Choroid plexus epithelial cell (primary cell): Measurements from ENCODE around the gene KCNK7.

Experiments used
- DNase-seq: peaks from one replicate; pipeline ENCODE4 v3.0.0-alpha.2; 2010; ENCODE audit warnings: low read depth
- H3K4me3 ChIP-seq: 2 replicates; pipeline ENCODE4 v1.5.1; 2011; ENCODE audit warnings: low read depth, mild to moderate bottlenecking, control low read depth, low read length, moderate library complexity
- TF ChIP-seq, protein P1 (sequence below): conservative IDR thresholded peaks from 2 replicates; pipeline ENCODE4 v1.5.1; 2011; ENCODE audit warnings: low read depth, mild to moderate bottlenecking, control low read depth, inconsistent platforms, low read length, moderate library complexity

Gene KCNK7

DNA sequence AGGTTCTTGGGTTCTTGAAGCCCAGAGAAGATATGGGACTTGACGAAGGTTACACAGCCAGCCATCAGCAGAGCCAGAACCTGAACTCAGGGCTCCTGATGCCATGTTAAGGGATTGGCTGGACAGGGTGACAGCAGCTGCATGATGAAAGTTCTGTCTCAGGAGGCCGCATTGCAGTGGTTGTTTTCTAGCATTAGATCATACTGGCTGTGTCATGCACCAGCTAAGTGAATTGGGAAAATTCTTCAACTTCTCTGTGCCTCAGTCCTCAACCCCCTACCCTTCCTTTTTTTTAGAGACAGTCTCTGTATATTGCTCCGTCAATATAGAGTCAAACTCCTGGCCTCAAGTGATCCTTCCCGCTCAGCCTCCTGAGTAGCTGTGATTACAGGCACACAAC lies 32.0 kb downstream of the KCNK7 start:
- no peak for DNase-seq
- no peak overlapping the region for H3K4me3 ChIP-seq
- TF ChIP-seq, protein P1, sequence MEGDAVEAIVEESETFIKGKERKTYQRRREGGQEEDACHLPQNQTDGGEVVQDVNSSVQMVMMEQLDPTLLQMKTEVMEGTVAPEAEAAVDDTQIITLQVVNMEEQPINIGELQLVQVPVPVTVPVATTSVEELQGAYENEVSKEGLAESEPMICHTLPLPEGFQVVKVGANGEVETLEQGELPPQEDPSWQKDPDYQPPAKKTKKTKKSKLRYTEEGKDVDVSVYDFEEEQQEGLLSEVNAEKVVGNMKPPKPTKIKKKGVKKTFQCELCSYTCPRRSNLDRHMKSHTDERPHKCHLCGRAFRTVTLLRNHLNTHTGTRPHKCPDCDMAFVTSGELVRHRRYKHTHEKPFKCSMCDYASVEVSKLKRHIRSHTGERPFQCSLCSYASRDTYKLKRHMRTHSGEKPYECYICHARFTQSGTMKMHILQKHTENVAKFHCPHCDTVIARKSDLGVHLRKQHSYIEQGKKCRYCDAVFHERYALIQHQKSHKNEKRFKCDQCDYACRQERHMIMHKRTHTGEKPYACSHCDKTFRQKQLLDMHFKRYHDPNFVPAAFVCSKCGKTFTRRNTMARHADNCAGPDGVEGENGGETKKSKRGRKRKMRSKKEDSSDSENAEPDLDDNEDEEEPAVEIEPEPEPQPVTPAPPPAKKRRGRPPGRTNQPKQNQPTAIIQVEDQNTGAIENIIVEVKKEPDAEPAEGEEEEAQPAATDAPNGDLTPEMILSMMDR: no peak

DNA sequence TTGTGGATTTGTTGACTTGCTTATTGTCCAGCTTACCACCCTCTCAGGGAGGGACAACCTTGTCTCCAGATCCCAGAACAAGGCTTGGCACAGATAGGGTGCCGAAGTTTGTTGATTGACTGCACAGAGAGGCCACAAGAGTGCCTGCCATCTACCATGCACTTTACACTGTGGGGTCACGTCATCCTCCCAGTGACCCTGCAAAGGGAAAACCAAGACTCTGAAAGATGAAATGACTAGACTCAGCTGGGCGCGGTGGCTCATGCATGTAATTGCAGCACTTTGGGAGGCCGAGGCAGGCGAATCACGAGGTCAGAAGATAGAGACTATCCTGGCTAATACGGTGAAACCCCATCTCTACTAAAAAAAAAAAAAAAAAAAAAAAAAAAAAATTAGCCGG lies 32.8 kb downstream of the KCNK7 start:
- H3K4me3 ChIP-seq: no peak overlapping the region
- TF ChIP-seq, protein P1: no peak
- no peak for DNase-seq

DNA sequence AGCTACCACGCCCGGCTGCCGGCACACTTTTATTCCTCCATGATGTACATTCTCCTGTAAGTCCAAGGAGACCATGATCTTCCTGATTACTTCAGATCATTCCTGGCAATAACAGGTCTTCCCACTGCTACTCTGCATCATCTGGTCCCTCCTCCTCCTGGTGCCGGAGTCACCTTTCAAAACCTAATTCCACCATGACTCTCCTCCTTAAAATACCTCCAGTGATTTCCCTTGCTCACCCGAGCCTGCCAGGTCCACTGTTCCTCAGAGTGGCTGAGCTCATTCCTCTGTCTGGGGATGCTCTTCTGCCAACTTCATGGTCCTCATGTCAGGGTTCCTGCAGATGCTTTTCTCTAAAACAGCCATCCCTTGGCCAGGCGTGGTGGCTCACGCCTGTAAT lies 33.6 kb downstream of the KCNK7 start:
- DNase-seq: no peak
- TF ChIP-seq, protein P1: no peak

DNA sequence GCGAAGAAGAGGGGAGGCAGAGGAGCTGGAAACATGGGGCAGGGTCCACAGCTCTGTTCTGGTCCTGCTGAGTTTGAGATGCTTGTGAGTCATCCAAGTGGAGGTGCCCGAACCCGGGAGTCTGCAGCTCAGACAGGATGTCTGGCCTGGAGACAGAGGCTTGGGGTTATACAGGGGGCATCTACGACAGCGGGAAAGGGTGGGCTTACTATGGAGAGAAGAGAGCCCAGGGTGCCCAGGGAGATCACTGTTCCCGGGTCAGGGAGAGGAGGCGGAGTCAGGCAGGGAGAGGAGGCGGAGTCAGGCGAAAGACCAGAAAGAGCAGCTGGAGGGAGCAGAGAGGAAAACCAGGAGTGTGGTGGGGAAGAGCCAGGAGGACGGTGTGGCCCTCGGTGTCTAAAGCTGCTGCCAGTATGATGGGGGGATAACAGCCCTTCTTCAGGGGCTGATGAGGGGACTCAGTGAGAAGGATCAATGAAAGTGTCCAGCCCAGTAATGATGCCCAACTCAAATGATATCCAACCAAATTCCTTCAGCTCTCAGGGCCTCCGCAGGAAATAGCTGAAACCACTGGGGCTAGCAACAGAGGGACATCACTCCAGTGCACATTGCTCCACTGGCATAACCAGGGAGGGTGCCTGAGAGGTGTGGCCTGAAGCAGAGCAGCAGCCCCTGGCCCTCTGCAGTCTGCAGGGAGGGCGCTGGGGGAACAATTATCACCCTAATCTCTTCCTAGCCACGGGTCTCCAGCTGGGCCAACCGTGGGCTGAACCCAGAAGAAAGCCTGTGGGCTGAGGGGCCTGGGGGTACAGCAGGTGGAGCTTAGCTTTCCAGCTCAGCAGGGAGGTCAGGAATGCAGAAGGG lies 34.8 kb downstream of the KCNK7 start:
- TF ChIP-seq, protein P1: no peak
- H3K4me3 ChIP-seq: no peak overlapping the region
- peak; percentile 79 for DNase-seq

More for the DNA sequence above, 33.6 kb downstream of the KCNK7 start:
- H3K4me3 ChIP-seq: no peak overlapping the region

DNA sequence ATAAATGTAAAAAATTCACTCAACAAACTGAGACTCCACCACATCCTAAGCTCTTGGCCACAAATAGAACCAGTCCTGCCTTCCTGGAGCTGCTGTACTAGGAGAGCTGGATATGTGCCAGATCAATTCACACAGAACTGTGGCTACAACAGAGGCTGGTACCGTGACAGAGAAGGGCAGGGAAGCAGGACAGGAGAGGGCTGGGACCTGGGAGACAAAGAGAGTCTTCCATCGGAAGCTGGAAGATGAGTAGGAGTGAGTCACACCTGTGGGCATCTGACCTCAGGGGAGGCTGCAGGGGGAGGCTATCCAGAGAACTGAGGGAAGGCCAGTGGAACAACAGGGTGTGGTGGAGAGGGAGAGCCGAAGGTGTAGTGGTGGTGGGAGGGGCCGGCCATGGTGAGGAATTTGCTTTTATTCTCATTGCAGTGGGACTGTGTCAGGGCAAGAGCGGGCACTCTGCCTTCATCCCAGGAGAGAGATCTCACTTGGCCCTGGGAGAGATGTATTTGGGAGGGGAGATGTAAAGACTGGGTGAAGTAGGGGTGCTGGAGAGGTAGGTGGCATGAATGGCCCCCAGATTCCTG lies 35.6 kb downstream of the KCNK7 start:
- H3K4me3 ChIP-seq: no peak overlapping the region
- DNase-seq: peak; percentile 63
- TF ChIP-seq, protein P1: no peak

DNA sequence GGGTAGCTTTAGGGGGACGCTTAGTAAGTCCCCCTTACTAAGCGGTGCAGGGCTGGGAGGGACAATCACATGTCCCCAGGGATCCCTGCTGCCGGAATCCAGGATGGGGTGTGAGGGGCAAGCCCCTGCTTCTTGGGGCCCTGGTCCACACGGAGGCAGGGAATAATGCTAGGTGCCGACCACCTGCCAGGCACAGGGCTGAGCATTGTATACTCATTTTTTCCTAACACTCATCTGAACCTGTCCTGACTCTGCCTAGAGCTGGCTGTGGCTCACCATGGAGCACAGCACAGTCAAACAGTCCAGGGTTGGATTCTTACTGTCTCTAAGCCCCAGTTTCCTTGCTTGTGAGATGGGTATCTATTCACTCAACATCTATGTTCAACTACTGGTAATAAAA lies 36.1 kb downstream of the KCNK7 start:
- TF ChIP-seq, protein P1: no peak
- DNase-seq: peak; percentile 59
- H3K4me3 ChIP-seq: no peak overlapping the region

DNA sequence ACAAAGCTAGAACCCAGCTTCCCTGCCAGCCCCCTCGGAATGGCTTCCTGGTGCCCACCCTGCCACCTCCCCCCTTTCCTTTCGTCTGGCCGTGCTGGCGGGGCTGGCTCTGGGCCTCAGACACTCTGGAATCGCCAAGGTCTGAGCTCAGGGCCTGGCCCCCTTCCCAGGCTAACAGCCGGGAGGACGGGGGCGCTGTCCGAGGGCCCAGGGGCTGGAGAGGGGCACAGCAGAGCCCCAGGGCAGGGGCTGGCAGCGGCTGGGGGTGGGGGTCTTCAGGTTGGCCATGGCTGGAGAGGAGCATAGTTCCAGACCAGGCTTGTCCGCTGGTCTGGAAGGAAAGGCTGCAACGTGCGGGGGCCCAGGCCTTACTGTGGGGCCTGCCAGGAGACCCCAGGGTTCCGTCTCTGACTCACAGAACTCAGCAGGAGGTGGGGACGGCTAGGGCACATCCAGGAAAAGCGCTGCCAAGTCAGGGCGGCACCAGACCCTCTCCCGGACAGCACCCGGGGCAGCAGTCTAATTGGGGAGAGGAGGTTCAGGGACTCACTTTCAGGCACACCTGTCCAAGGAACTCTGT lies 36.6 kb downstream of the KCNK7 start:
- TF ChIP-seq, protein P1: peak; percentile 18
- DNase-seq: peak; percentile 58
- peak overlapping the region; percentile 65 for H3K4me3 ChIP-seq
